GM19463 (cell line): ENCODE measurements around the gene KCNAB2.

ENCODE experiments used
- ATAC-seq: cut with Tn5 transposase; IDR thresholded peaks from one replicate; pipeline ENCODE4 v1.9.1; 2021; ENCODE audit warnings: mild to moderate bottlenecking, moderate library complexity; ENCODE audit not compliant: unreplicated experiment

Gene KCNAB2

GRCh38 chr1:6106321-6106731 lies 60.6 kb downstream of the KCNAB2 start:
- no peak for ATAC-seq

DNA sequence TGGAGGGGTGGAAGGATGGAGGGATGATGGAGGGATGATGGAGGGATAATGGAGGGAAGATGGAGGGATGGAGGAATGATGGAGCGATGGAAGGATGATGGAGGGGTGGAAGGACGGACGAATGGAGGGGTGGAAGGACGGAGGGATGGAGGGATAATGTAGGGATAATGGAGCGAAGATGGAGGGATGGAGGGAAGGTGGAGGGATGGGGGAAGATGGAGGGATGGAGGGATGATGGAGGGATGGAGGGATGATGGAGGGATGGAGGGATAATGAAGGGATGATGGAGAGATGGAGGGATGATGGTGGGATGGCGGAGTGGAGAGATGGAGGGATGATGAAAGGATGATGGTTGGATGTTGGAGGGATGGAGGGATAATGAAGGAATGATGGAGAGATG lies 61.3 kb downstream of the KCNAB2 start:
- ATAC-seq, result no peak

- no peak for ATAC-seq
These were observed 62.0 kb downstream of the KCNAB2 start for GRCh38 chr1:6107409-6108356.

- ATAC-seq, result no peak
These were observed 62.8 kb downstream of the KCNAB2 start for GRCh38 chr1:6108476-6108875.

DNA sequence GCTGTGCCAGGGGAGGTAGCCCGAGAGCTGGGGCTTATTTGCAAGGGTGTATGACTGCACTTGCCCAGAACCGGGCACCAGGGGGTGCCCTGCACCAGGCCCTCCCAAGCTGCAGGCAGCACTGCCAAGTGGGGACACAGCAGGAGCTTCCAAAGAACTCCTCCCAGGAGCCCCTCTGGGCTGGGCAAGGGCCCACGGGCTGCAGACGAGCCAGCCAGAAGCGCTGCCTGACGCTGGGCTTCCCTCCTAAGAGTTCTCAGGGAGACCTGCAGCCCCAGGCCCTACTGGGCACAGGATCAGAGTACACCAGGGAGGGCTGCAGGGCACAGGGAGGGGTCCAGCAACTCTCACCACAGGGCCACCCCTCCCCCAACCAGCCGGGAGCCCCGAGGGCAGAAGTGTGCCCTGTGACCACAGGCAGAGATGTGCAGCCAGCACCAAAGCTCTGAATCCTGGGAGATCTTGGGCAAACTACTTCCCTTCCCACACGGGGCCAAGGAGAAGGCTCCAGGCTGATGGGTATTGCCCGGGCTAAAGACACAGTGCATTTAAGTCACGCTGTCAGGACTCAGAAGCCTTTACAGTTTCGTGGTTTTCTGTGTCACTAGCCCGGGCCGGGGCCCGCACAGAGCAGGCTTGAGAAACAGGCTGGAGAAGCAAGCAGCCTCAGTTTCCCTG lies 63.4 kb downstream of the KCNAB2 start:
- ATAC-seq, result no peak

GRCh38 chr1:6109688-6110087 lies 64.0 kb downstream of the KCNAB2 start:
- no peak for ATAC-seq

DNA sequence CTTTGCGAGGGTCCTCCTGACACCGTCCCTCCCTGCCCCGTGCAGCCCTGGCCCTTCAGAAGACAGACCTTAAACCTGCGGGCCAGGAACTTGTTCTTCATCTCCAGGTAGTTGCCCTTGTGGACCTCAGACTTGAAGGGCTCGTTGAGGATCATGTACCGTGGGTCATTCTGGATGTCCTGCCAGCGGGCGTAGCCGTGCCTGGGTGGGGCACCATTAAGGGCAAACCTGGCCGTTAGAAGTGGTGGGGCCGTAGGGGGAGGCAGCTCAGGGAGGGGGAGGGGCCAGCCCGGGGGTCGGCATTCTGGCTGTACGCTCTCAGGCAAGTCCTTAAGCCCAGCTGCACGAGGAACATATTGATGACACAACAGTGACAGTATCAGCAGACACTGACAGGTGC lies 64.6 kb downstream of the KCNAB2 start:
- no peak for ATAC-seq

GRCh38 chr1:6111571-6111970 lies 65.9 kb downstream of the KCNAB2 start:
- ATAC-seq, result no peak

DNA sequence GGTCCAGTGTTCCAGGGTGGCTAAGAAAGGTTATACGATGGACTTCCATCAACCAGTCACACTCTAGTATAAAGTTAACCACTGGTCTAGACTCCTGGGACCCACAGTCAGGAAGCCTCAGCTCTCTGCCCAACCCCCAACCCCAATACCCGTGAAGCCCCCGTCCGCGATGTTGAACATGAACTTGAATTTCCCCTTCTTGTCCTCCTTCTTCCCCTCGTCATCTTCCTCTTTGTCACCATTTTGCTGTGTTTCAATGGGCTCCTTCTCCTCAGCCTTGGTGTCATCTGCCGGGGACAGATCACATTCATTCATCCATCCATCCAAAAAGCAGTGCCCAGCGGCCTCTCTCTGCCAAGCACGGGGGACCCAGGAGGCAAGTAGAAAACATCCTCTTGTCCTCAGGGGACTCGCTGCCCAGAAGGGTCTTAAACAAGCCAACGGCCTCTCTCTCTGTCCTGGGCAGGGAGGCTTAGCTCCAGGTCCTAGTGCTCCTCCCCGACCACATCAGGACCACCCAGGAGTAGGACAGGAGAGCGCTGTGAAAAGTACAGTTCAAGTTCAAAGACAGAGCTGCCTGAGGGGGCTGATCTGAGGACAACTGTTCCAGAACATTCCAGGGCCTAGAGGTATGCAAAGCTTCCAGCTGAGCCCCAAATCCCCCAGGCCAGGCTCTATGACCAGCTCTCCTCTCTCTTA lies 66.5 kb downstream of the KCNAB2 start:
- no peak for ATAC-seq

DNA sequence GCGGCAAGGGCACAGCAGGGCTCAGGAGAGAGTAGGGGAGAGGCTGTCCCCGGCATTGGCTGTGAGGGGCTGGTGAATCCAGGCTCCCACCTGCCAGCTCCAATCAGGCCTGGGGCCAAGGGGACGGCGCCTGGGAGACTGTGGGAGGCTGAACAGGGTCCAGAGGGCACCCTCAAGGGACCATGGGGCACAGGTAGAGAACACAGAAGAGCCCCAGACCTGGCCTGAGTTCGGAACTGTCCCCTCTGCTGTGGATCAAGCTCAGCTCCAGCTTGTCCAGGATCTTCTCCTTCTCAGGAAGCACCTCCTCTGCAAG lies 67.0 kb downstream of the KCNAB2 start:
- ATAC-seq, result no peak

DNA sequence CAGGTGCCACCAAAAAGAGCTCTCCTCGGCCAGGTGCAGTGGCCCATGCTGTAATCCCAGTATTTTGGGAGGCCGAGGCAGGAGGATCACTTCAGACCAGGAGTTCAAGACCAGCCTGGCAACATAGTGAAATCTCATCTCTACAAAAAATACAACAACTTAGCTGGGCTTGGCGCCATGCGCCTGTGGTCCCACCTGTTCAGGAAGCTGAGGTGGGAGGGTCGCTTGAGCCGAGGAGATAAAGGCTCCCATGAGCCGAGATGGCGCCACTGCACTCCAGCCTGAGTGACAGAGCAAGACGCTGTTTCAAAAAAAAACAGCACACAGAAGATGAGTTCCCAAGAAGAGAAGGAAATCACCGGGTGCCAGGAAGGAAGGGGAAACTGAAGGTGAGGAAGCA lies 67.4 kb downstream of the KCNAB2 start:
- no peak for ATAC-seq

- no peak for ATAC-seq
These were observed 68.1 kb downstream of the KCNAB2 start for GRCh38 chr1:6113745-6114144.

GRCh38 chr1:6116137-6116536 lies 70.4 kb downstream of the KCNAB2 start:
- ATAC-seq, result no peak

GRCh38 chr1:6117064-6117463 lies 71.4 kb downstream of the KCNAB2 start:
- ATAC-seq, result no peak

- ATAC-seq, result no peak
These were observed 71.9 kb downstream of the KCNAB2 start for GRCh38 chr1:6117624-6118023.

- no peak for ATAC-seq
These were observed 72.7 kb downstream of the KCNAB2 start for GRCh38 chr1:6118415-6118814.

- no peak for ATAC-seq
These were observed 75.3 kb downstream of the KCNAB2 start for GRCh38 chr1:6121021-6121421.

- ATAC-seq, result no peak
These were observed 76.1 kb downstream of the KCNAB2 start for GRCh38 chr1:6121651-6122370.

- ATAC-seq, result no peak
These were observed 77.4 kb downstream of the KCNAB2 start for GRCh38 chr1:6123083-6123482.

DNA sequence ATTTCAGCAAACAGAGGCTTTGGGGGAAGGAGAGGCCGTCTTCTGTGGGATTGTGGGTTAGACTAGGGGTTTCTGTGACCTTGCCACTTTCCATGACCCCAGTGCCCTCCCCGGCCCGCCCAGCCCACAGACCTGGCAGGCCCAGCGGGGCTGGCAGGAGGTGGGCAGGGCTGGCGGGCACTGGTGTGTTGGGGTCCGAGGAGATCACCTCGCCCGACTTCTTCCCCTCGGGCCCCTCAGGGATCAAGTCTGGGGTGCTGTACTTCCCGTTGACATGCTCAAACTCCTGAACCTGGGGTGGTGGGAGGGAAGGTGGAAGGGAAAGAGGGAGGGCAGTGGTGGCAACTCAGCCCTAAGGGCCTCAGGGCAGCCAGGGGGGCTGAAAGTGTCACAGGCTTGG lies 78.1 kb downstream of the KCNAB2 start:
- ATAC-seq, result no peak

GRCh38 chr1:6124341-6124740 lies 78.7 kb downstream of the KCNAB2 start:
- no peak for ATAC-seq
